Neural progenitor cell (in vitro differentiated cells): Measurements from ENCODE around the gene CTH.

Experiments
- CTCF ChIP-seq: fragments of 200-600 bp; sonication (generic); IDR thresholded peaks from 2 replicates; pipeline ENCODE4 v1.5.1; 2017; ENCODE audit warnings: antibody characterized with exemption, mild to moderate bottlenecking
- EZH2 ChIP-seq: fragments of 200-600 bp; sonication (generic); IDR thresholded peaks from 2 replicates; pipeline ENCODE4 v1.6.1; 2017; ENCODE audit warnings: antibody characterized with exemption, mild to moderate bottlenecking, moderate library complexity

- no peak for TF ChIP-seq CTCF
- no peak for TF ChIP-seq EZH2
Observed at GRCh38 chr1:70442490-70442889, 31.4 kb downstream of the CTH start.
